CD4-positive, CD25-positive, alpha-beta regulatory T cell (primary cell): ENCODE data around the gene DMD. TPM values are rescaled to one million over a fixed set of nuclear protein-coding genes. Genes with fewer than 3 reads are reported as not detected.

Experiments used
- ATAC-seq, 2 donors: fragments of 150-1000 bp; cut with Tn5 transposase; one replicate each; pipeline ENCODE4 v1.10.0; 2021; ENCODE audit warnings: low read depth in 2 of 2, moderate number of reproducible peaks in 2 of 2, moderate library complexity in 1 of 2
- DNase-seq, 3 donors: peaks; one replicate each; pipeline versions ENCODE4 v3.0.0 to v3.0.0-alpha.2; 2012 to 2022; ENCODE audit warnings: mixed read lengths in 1 of 3
- H3K27ac ChIP-seq: one replicate; pipeline ENCODE4 v1.7.0; 2013; ENCODE audit warnings: mild to moderate bottlenecking, low read length; ENCODE audit not compliant: insufficient read depth, poor library complexity, severe bottlenecking
- H3K27me3 ChIP-seq: one replicate; pipeline ENCODE4 v1.7.0; 2013; ENCODE audit warnings: low read length; ENCODE audit not compliant: control insufficient read depth, insufficient read depth
- H3K36me3 ChIP-seq: one replicate; pipeline ENCODE4 v1.7.0; 2013; ENCODE audit warnings: mild to moderate bottlenecking, low read length, moderate library complexity; ENCODE audit not compliant: control insufficient read depth, insufficient read depth
- H3K4me1 ChIP-seq: 2 replicates; pipeline ENCODE4 v1.7.0; 2013; ENCODE audit warnings: mild to moderate bottlenecking, low read length; ENCODE audit not compliant: insufficient read depth, control insufficient read depth, poor library complexity, severe bottlenecking
- H3K4me3 ChIP-seq: one replicate; pipeline ENCODE4 v1.7.0; 2013; ENCODE audit warnings: low read depth, mild to moderate bottlenecking, low read length, moderate library complexity
- H3K9me3 ChIP-seq, 2 experiments: 1 replicate in 1 of 2; 2 replicates in 1 of 2; pipeline ENCODE4 v1.7.0; 2013; ENCODE audit warnings: low read length in 2 of 2, mild to moderate bottlenecking in 1 of 2, moderate library complexity in 1 of 2; ENCODE audit not compliant: control insufficient read depth in 2 of 2
- H3K27ac Mint-ChIP-seq, 3 donors: one replicate each; pipeline ENCODE4 v1.8.0; 2020 to 2022; ENCODE audit warnings: mild to moderate bottlenecking in 3 of 3, mixed read lengths in 3 of 3, moderate library complexity in 2 of 3
- H3K27me3 Mint-ChIP-seq: one replicate; pipeline ENCODE4 v1.8.0; 2022; ENCODE audit warnings: mild to moderate bottlenecking, mixed read lengths
- H3K36me3 Mint-ChIP-seq: one replicate; pipeline ENCODE4 v1.8.0; 2020; ENCODE audit warnings: mixed read lengths
- H3K4me1 Mint-ChIP-seq, 4 donors: one replicate each; pipeline ENCODE4 v1.8.0; 2020 to 2022; ENCODE audit warnings: mixed read lengths in 4 of 4, mild to moderate bottlenecking in 1 of 4
- H3K4me3 Mint-ChIP-seq, 4 donors: one replicate each; pipeline ENCODE4 v1.8.0; 2020 to 2022; ENCODE audit warnings: mild to moderate bottlenecking in 4 of 4, mixed read lengths in 4 of 4, moderate library complexity in 3 of 4
- H3K9me3 Mint-ChIP-seq, 7 donors: one replicate each; pipeline ENCODE4 v1.8.0; 2020 to 2022; ENCODE audit warnings: mixed read lengths in 7 of 7, mild to moderate bottlenecking in 3 of 7, moderate library complexity in 2 of 7
- polyA plus RNA-seq, 4 donors: library from polyadenylated mRNA; unstranded; fragments of 300-500 nt; fragmentation: Illumina TruSeq; gene quantifications; one replicate each; pipeline ENCODE4 v1.2.3, GENCODE V29; 2021
- total RNA-seq: library from RNA; stranded (reverse); gene quantifications from one replicate; pipeline ENCODE4 v1.2.3, GENCODE V29; 2022

Gene DMD
- total and polyA plus RNA-seq, 5 donors from 2014 or later, result 0.20 to 2.8 (median 0.98) TPM

GRCh38 chrX:31708116-31708515 lies 1503.2 kb downstream of the DMD start:
- peaks cover 0 to 2% (median 0%) of the 10 kb centered on the region in 7 donors for H3K9me3 Mint-ChIP-seq
- H3K27ac ChIP-seq, result no peak overlapping the region
- no peak overlapping the region for H3K27ac Mint-ChIP-seq
- no peaks in the 10 kb centered on the region for H3K27me3 Mint-ChIP-seq
- H3K4me1 ChIP-seq, result no peaks in the 10 kb centered on the region
- no peaks in the 10 kb centered on the region for H3K36me3 Mint-ChIP-seq
- no peaks in the 10 kb centered on the region for H3K36me3 ChIP-seq
- no peak for DNase-seq
- H3K4me1 Mint-ChIP-seq, result no peaks in the 10 kb centered on the region
- no peak overlapping the region for H3K4me3 ChIP-seq
- ATAC-seq, result no peak
- no peaks in the 10 kb centered on the region for H3K27me3 ChIP-seq
- H3K4me3 Mint-ChIP-seq, result no peak overlapping the region
- H3K9me3 ChIP-seq, result no peaks in the 10 kb centered on the region

- no peaks in the 10 kb centered on the region for H3K36me3 ChIP-seq
- no peak overlapping the region for H3K27ac Mint-ChIP-seq
- peaks cover 0 to 5% (median 0%) of the 10 kb centered on the region in 7 donors for H3K9me3 Mint-ChIP-seq
- no peak overlapping the region for H3K4me3 ChIP-seq
- DNase-seq (no peak), ATAC-seq (no peak)
- no peaks in the 10 kb centered on the region for H3K4me1 ChIP-seq
- H3K4me3 Mint-ChIP-seq, result no peak overlapping the region
- H3K4me1 Mint-ChIP-seq, result no peaks in the 10 kb centered on the region
- no peak overlapping the region for H3K27ac ChIP-seq
- no peaks in the 10 kb centered on the region for H3K36me3 Mint-ChIP-seq
- H3K27me3 ChIP-seq, result no peaks in the 10 kb centered on the region
- H3K9me3 ChIP-seq, result no peaks in the 10 kb centered on the region
- no peaks in the 10 kb centered on the region for H3K27me3 Mint-ChIP-seq
These were observed 1504.9 kb downstream of the DMD start for GRCh38 chrX:31706466-31706865.

GRCh38 chrX:31705816-31706215 lies 1505.5 kb downstream of the DMD start:
- H3K27ac ChIP-seq, result no peak overlapping the region
- no peaks in the 10 kb centered on the region for H3K9me3 ChIP-seq
- no peaks in the 10 kb centered on the region for H3K36me3 Mint-ChIP-seq
- no peaks in the 10 kb centered on the region for H3K4me1 Mint-ChIP-seq
- no peaks in the 10 kb centered on the region for H3K36me3 ChIP-seq
- H3K9me3 Mint-ChIP-seq, result peaks cover 0 to 5% (median 0%) of the 10 kb centered on the region in 7 donors
- no peaks in the 10 kb centered on the region for H3K4me1 ChIP-seq
- H3K27ac Mint-ChIP-seq, result no peak overlapping the region
- H3K4me3 Mint-ChIP-seq, result no peak overlapping the region
- DNase-seq (no peak), ATAC-seq (no peak)
- no peaks in the 10 kb centered on the region for H3K27me3 Mint-ChIP-seq
- no peaks in the 10 kb centered on the region for H3K27me3 ChIP-seq
- no peak overlapping the region for H3K4me3 ChIP-seq

GRCh38 chrX:31704938-31705337 lies 1506.4 kb downstream of the DMD start:
- ATAC-seq, result no peak
- no peaks in the 10 kb centered on the region for H3K36me3 Mint-ChIP-seq

GRCh38 chrX:31702222-31702621 lies 1509.1 kb downstream of the DMD start:
- H3K4me1 ChIP-seq, result no peaks in the 10 kb centered on the region
- H3K27me3 Mint-ChIP-seq, result no peaks in the 10 kb centered on the region
- no peak for ATAC-seq
- H3K4me1 Mint-ChIP-seq, result no peaks in the 10 kb centered on the region
- no peak for DNase-seq
- H3K4me3 ChIP-seq, result no peak overlapping the region
- no peaks in the 10 kb centered on the region for H3K36me3 ChIP-seq
- H3K4me3 Mint-ChIP-seq, result no peak overlapping the region
- no peak overlapping the region for H3K27ac ChIP-seq
- peaks cover 0 to 5% (median 0%) of the 10 kb centered on the region in 7 donors for H3K9me3 Mint-ChIP-seq
- no peaks in the 10 kb centered on the region for H3K36me3 Mint-ChIP-seq
- H3K27me3 ChIP-seq, result no peaks in the 10 kb centered on the region
- no peaks in the 10 kb centered on the region for H3K9me3 ChIP-seq
- no peak overlapping the region for H3K27ac Mint-ChIP-seq

More at GRCh38 chrX:31704938-31705337, 1506.4 kb downstream of the DMD start:
- no peaks in the 10 kb centered on the region for H3K9me3 ChIP-seq
- H3K27me3 ChIP-seq, result no peaks in the 10 kb centered on the region
- DNase-seq, result no peak
- H3K27me3 Mint-ChIP-seq, result no peaks in the 10 kb centered on the region
- no peak overlapping the region for H3K4me3 Mint-ChIP-seq
- H3K9me3 Mint-ChIP-seq, result peaks cover 0 to 5% (median 0%) of the 10 kb centered on the region in 7 donors
- H3K4me1 ChIP-seq, result no peaks in the 10 kb centered on the region
- no peak overlapping the region for H3K4me3 ChIP-seq
- no peaks in the 10 kb centered on the region for H3K36me3 ChIP-seq
- no peak overlapping the region for H3K27ac Mint-ChIP-seq
- H3K27ac ChIP-seq, result no peak overlapping the region
- H3K4me1 Mint-ChIP-seq, result no peaks in the 10 kb centered on the region

- DNase-seq (no peak), ATAC-seq (no peak)
- Histone ChIP-seq H3K36me3 (no peaks in the 10 kb centered on the region), H3K27ac (no peak overlapping the region), H3K27me3 (no peaks in the 10 kb centered on the region), H3K9me3 (no peaks in the 10 kb centered on the region), H3K4me3 (no peak overlapping the region), H3K4me1 (no peaks in the 10 kb centered on the region)
- Mint-ChIP-seq H3K36me3 (no peaks in the 10 kb centered on the region), H3K4me3 (no peak overlapping the region), H3K9me3 (peaks cover 0 to 5% (median 0%) of the 10 kb centered on the region in 7 donors), H3K4me1 (no peaks in the 10 kb centered on the region), H3K27ac (no peak overlapping the region), H3K27me3 (no peaks in the 10 kb centered on the region)
These were observed 1513.9 kb downstream of the DMD start for GRCh38 chrX:31697294-31697916.

GRCh38 chrX:31679861-31680260 lies 1531.5 kb downstream of the DMD start:
- peaks cover 0 to 2% (median 0%) of the 10 kb centered on the region in 7 donors for H3K9me3 Mint-ChIP-seq
- Histone ChIP-seq H3K4me1 (no peaks in the 10 kb centered on the region), H3K36me3 (no peaks in the 10 kb centered on the region), H3K9me3 (no peaks in the 10 kb centered on the region), H3K27me3 (no peaks in the 10 kb centered on the region), H3K4me3 (no peak overlapping the region), H3K27ac (no peak overlapping the region)
- H3K4me3 Mint-ChIP-seq, result no peak overlapping the region
- no peak for ATAC-seq
- no peaks in the 10 kb centered on the region for H3K27me3 Mint-ChIP-seq
- H3K36me3 Mint-ChIP-seq, result no peaks in the 10 kb centered on the region
- no peak for DNase-seq
- no peak overlapping the region for H3K27ac Mint-ChIP-seq
- no peaks in the 10 kb centered on the region for H3K4me1 Mint-ChIP-seq

- no peak for ATAC-seq
- Histone ChIP-seq H3K9me3 (no peaks in the 10 kb centered on the region), H3K27ac (no peak overlapping the region), H3K4me3 (no peak overlapping the region), H3K4me1 (no peaks in the 10 kb centered on the region), H3K36me3 (no peaks in the 10 kb centered on the region), H3K27me3 (no peaks in the 10 kb centered on the region)
- DNase-seq, result no peak
- Mint-ChIP-seq H3K4me1 (no peaks in the 10 kb centered on the region), H3K4me3 (no peak overlapping the region), H3K36me3 (no peaks in the 10 kb centered on the region), H3K9me3 (peaks cover 0 to 3% (median 0%) of the 10 kb centered on the region in 7 donors), H3K27me3 (no peaks in the 10 kb centered on the region), H3K27ac (no peak overlapping the region)
These were observed 1541.1 kb downstream of the DMD start for GRCh38 chrX:31670245-31670644.
